HG03575 (cell line): Measurements from ENCODE around the gene MYF6.

Source experiments
- ATAC-seq: cut with Tn5 transposase; IDR thresholded peaks from one replicate; pipeline ENCODE4 v1.9.1; 2021; ENCODE audit not compliant: unreplicated experiment, insufficient number of reproducible peaks, low FRiP score; ENCODE audit errors: extremely low read depth

The MYF6 gene

DNA sequence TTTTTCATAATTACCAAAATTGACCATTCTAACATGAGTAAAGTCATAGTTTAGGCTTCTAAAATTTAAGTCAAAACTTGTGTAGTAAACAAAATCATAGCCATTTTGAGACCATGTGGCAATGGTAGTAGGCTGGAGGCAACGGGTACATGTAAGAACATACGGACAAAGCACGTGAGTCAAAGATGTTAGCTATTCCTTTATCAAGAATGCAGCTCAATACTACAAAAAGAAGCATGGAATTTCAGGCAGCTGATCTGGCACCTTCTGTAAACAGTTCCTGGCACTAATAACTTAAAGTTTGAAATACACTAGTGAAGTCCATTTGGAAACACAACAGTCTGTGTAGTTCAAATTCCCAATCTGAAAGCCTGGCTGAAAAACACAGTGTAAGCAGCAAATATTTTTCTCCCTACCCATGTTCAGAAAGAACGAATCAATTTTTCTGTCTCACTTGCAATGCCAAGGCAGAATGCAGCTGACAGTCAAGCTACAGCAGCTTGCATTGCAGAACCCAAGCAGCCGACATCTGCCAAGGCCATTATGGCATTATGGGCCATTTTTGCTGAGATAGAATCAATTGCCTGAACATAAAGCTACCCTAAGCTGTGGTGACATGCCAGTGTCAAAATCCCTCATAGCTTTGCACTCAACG is 38.5 kb downstream of the MYF6 start:
- no peak for ATAC-seq

GRCh38 chr12:80747800-80748199 is 40.4 kb downstream of the MYF6 start:
- ATAC-seq, result no peak

GRCh38 chr12:80749456-80749855 is 42.0 kb downstream of the MYF6 start:
- no peak for ATAC-seq

- no peak for ATAC-seq
Observed at GRCh38 chr12:80752464-80752863, 45.0 kb downstream of the MYF6 start.

DNA sequence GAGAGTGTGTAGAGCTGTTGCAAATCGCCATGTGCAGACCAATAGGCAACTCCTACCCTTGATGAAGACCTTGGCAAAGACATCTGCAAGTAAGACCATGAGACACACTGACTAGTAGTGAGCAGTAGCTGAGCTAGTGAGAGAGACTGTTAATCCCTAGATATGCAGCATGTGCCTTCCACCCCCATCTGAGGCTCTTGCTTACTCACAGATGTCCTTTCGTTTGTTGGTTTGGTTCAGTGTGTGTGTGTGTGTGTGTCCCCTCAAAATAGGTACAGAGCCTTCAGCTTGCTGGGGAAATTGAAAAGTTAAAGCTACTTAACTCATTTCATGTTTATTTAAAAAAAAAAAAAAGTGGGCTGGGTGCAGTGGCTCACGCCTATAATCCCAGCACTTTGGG is 46.8 kb downstream of the MYF6 start:
- no peak for ATAC-seq

GRCh38 chr12:80756875-80757274 is 49.4 kb downstream of the MYF6 start:
- ATAC-seq, result peak; percentile 85
